ENCODE results near the gene CDH18. TPM values are rescaled to one million over a fixed set of nuclear protein-coding genes. Genes with fewer than 3 reads are reported as not detected.

CDH18 gene
- polyA plus RNA-seq, 1 donor = 6.6 TPM

GRCh38 chr5:19733612-19734495, 254.1 kb downstream of the CDH18 start:
- DNase-seq (ENCODE audit: low read depth) = no peak

GRCh38 chr5:19728571-19728970, 259.4 kb downstream of the CDH18 start:
- DNase-seq (ENCODE audit: low read depth) = no peak

- DNase-seq (ENCODE audit: low read depth) = no peak
Observed at GRCh38 chr5:19719109-19719508, 268.9 kb downstream of the CDH18 start.

DNA sequence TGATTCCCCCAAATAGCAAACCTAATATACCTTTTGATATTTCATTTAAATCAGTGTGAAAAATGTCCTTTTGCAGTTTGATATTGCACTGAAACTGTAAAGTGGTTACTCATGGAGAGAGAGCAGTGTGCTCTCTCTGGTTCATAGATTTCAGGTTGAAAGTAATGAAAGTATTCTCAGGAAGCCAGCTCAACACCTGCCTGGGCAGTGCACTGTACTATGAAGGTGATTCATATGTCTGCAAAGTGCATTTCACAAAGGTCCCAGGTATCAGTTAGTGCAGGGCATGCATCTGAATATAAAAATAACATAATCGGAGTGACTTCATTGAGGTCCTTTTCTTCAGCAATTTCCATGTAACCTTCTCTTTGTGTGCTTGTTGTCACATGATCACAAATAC, 274.3 kb downstream of the CDH18 start:
- DNase-seq (ENCODE audit: low read depth) = no peak

DNA sequence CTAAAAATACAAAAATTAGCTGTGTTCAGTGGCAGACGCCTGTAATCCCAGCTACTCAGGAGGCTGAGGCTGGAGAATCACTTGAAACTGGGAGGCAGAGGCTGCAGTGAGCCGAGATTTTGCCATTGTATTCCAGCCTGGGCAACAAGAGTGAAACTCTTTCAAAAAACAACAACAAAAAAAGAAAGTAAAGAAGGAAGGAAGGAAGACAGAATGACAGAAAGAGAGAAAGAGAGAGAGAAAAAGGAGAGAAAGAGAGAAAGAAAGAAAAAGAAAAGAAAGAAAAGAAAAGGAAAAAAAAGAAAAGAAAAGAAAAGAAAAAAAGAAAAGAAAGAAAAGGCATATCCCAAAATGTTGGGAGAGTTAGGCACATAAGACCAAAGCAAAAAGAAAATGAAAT, 278.6 kb downstream of the CDH18 start:
- no peak for DNase-seq (ENCODE audit: low read depth)

- no peak for DNase-seq (ENCODE audit: low read depth)
Observed at GRCh38 chr5:19706776-19707175, 281.2 kb downstream of the CDH18 start.

- DNase-seq (ENCODE audit: low read depth) = no peak
Observed at GRCh38 chr5:19701731-19702130, 286.3 kb downstream of the CDH18 start.

GRCh38 chr5:19694949-19695611, 292.9 kb downstream of the CDH18 start:
- DNase-seq (ENCODE audit: low read depth) = no peak

DNA sequence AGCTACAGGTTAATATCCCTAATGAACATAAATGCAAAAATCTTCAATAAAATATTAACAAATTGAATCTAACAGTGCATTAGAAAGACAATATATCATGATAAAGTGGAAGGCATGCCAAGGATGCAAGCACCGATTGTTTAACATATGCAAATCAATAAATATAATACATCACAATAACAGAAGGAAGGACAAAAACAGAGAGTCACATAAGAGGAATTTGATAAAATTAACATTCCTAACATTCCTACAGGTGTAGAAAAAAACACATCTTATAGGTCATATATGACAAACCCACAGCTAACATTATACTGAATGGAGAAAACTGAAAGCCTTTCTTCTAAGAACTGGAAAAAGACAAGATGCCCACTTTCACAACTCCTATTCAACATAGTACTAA, 297.0 kb downstream of the CDH18 start:
- no peak for DNase-seq (ENCODE audit: low read depth)

DNA sequence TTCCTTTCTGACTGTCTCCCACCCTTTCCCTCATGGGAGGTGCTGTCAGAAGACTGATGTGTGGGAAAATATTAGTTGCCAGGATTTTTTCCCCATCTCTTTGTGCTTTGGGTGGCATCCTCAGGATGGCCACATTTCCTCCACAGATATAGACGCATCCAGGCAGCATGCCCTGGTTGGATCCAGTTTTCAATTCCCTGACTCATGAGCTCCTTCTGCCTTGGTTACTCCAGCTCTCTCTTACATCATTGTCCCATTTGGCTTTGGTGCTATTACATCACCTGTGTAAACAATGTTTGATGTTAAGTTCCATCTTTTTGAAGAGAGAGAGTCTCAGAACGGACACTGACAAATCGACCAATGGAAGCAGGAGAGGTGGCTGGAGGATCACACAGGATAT, 302.5 kb downstream of the CDH18 start:
- no peak for DNase-seq (ENCODE audit: low read depth)

GRCh38 chr5:19676895-19677294, 311.1 kb downstream of the CDH18 start:
- no peak for DNase-seq (ENCODE audit: low read depth)

GRCh38 chr5:19660679-19661078, 327.3 kb downstream of the CDH18 start:
- DNase-seq (ENCODE audit: low read depth) = no peak

- DNase-seq (ENCODE audit: low read depth) = no peak
Observed at GRCh38 chr5:19655627-19656026, 332.4 kb downstream of the CDH18 start.

DNA sequence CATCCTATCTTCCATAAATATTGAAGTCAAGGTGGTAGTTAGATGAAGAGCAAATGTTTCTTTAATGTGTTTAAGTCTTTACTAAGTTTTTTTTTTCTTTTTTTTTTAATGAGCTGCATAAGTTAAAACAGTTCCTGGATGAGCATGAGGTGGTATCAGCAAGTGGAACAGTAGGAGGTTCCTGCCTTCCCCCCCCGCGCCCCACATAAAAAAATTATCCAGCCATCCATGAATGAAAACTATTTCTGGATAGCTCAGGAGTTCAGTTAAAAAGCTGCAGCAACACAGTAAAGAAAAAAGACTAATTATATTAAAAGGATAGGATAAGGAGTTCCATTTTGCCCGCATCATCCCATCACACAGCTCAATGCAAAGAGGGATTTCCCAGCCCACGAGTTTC, 349.5 kb downstream of the CDH18 start:
- DNase-seq (ENCODE audit: low read depth) = no peak

- DNase-seq (ENCODE audit: low read depth) = no peak
Observed at GRCh38 chr5:19630876-19631275, 357.1 kb downstream of the CDH18 start.

DNA sequence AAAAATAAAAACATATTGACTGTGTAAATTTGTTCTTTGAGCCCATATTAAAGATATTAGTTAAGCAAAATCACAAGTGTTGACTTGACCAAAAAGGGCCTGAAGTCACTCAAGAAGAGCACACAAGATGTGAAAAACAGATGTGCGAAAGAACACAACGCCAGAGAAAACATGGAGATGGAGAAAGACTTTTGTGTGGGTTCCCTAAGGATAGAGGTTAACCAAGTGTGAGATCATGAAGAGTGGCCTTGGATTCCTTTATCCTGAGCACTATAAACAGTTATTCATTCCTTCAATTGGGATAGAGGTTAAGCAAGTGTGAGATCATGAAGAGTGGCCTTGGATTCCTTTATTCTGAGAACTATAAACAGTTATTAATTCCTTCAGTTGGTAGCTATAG, 361.8 kb downstream of the CDH18 start:
- no peak for DNase-seq (ENCODE audit: low read depth)

- DNase-seq (ENCODE audit: low read depth) = no peak
Observed at GRCh38 chr5:19625562-19625961, 362.4 kb downstream of the CDH18 start.

DNA sequence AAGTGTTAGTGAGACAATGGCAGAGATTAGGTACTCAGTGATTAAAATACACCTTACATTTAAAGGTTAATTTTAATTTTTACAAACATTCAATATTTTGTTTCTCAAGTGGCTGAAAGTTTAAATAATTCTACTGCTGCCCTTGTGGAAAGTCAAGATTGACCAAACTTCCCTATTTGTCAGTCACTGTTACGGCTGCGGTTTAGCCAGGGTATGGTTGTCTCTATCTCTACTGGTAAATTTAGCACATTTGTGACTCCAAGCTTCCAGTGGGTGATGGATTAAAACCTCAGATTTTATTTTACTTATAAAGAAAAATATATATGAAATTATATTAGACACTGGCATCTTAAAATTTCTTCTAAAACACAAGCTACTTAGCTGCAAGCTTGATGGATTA, 368.4 kb downstream of the CDH18 start:
- DNase-seq (ENCODE audit: low read depth) = no peak

- DNase-seq (ENCODE audit: low read depth) = no peak
Observed at GRCh38 chr5:19616701-19617215, 371.2 kb downstream of the CDH18 start.

GRCh38 chr5:19615661-19616060, 372.3 kb downstream of the CDH18 start:
- no peak for DNase-seq (ENCODE audit: low read depth)

- peak; percentile 44 for DNase-seq (ENCODE audit: low read depth)
Observed at GRCh38 chr5:19615071-19615470, 372.9 kb downstream of the CDH18 start.

DNA sequence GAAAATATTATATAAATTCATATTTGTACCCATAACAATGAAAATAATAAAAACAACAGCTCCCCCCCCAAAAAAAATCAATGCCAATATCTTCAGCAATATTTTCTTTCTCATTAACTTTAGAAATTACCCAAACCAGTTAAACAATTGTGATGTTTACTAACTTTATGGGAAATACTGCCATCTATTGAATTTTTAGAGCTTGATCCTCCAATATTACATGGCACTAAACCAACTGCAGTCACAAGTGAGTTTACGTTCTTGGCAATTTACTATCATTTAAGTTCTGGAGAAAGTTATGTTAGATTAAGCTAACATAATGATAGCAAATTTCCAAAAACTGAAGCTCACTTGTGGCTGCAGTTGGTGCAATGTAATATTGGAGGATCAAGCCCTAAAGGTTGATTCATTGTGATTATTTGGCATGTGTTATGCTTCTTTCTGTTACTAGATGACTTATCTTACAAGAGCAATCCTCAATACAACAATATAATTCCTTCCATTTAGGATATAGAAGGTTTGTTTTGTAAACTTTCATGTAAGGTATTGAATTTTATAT, 379.5 kb downstream of the CDH18 start:
- no peak for DNase-seq (ENCODE audit: low read depth)
